ENCODE results near the gene GPR15LG. TPM values are rescaled to one million over a fixed set of nuclear protein-coding genes. Genes with fewer than 3 reads are reported as not detected.

The GPR15LG gene
- total and polyA plus RNA-seq, 2 experiments from 2014 or later, result not detected

GRCh38 chr10:84216834-84217233 is 43.2 kb downstream of the GPR15LG start:
- Histone ChIP-seq H3F3A (ENCODE audit: insufficient read depth) (no peaks in the 10 kb centered on the region), H3K9ac (no peak overlapping the region), H2AFZ (no peak overlapping the region), H3K79me2 (ENCODE audit: insufficient read depth) (no peaks in the 10 kb centered on the region), H3K4me3 (no peak overlapping the region), H3K36me3 (ENCODE audit: low read depth) (no peaks in the 10 kb centered on the region), H3K27ac (no peak overlapping the region), H3K9me3 (ENCODE audit: low read depth) (no peaks in the 10 kb centered on the region), H3K4me2 (ENCODE audit: unreplicated experiment) (no peak overlapping the region), H3K4me1 (ENCODE audit: insufficient read depth) (no peaks in the 10 kb centered on the region), H3K27me3 (replicated peaks; ENCODE audit: insufficient read depth) (no peaks in the 10 kb centered on the region), H3K9me2 (ENCODE audit: insufficient read depth) (no peaks in the 10 kb centered on the region), H4K20me1 (ENCODE audit: insufficient read depth) (no peaks in the 10 kb centered on the region)
- TF ChIP-seq EZH2 (IDR thresholded peaks at IDR 0.05; ENCODE audit: insufficient read depth, poor library complexity, severe bottlenecking) (no peak), EZH2phosphoT487 (IDR thresholded peaks at IDR 0.05; ENCODE audit: insufficient read depth, low read depth) (no peak)
- in situ Hi-C loops (cut with MboI), result no loop called here
- no peak for DNase-seq
- WGBS, 2 experiments (ENCODE audit: low coverage in 1 of 2, low lambda C conversion rate in 2 of 2, missing lambda C conversion rate in 2 of 2), result 25 to 26% methylated on average over 9 of the region's 9 CpGs

- no peak overlapping the region for H3K9ac ChIP-seq
- H4K20me1 ChIP-seq (ENCODE audit: insufficient read depth), result no peaks in the 10 kb centered on the region
- H3K36me3 ChIP-seq (ENCODE audit: low read depth), result no peaks in the 10 kb centered on the region
- H3K79me2 ChIP-seq (ENCODE audit: insufficient read depth), result no peaks in the 10 kb centered on the region
- H3K4me3 ChIP-seq, result no peak overlapping the region
- no peak overlapping the region for H2AFZ ChIP-seq
- no peak for TF ChIP-seq EZH2 (IDR thresholded peaks at IDR 0.05; ENCODE audit: insufficient read depth, poor library complexity, severe bottlenecking)
- no peak for TF ChIP-seq EZH2phosphoT487 (IDR thresholded peaks at IDR 0.05; ENCODE audit: insufficient read depth, low read depth)
- H3K27ac ChIP-seq, result no peak overlapping the region
- 45 to 46% methylated on average over 4 of the region's 4 CpGs for WGBS, 2 experiments (ENCODE audit: low coverage in 1 of 2, low lambda C conversion rate in 2 of 2, missing lambda C conversion rate in 2 of 2)
- H3K27me3 ChIP-seq (replicated peaks; ENCODE audit: insufficient read depth), result no peaks in the 10 kb centered on the region
- no peaks in the 10 kb centered on the region for H3K4me1 ChIP-seq (ENCODE audit: insufficient read depth)
- DNase-seq, result no peak
- in situ Hi-C loops (cut with MboI), result no loop called here
- no peaks in the 10 kb centered on the region for H3K9me2 ChIP-seq (ENCODE audit: insufficient read depth)
- H3K4me2 ChIP-seq (ENCODE audit: unreplicated experiment), result no peak overlapping the region
- no peaks in the 10 kb centered on the region for H3F3A ChIP-seq (ENCODE audit: insufficient read depth)
- H3K9me3 ChIP-seq (ENCODE audit: low read depth), result no peaks in the 10 kb centered on the region
Observed at GRCh38 chr10:84217746-84218145, 44.1 kb downstream of the GPR15LG start.

- Histone ChIP-seq H3K4me3 (no peak overlapping the region), H3K27ac (no peak overlapping the region), H3F3A (ENCODE audit: insufficient read depth) (no peaks in the 10 kb centered on the region), H4K20me1 (ENCODE audit: insufficient read depth) (no peaks in the 10 kb centered on the region), H2AFZ (no peak overlapping the region), H3K36me3 (ENCODE audit: low read depth) (no peaks in the 10 kb centered on the region), H3K9ac (no peak overlapping the region), H3K27me3 (replicated peaks; ENCODE audit: insufficient read depth) (no peaks in the 10 kb centered on the region), H3K9me2 (ENCODE audit: insufficient read depth) (no peaks in the 10 kb centered on the region), H3K79me2 (ENCODE audit: insufficient read depth) (no peaks in the 10 kb centered on the region), H3K4me2 (ENCODE audit: unreplicated experiment) (no peak overlapping the region), H3K9me3 (ENCODE audit: low read depth) (no peaks in the 10 kb centered on the region), H3K4me1 (ENCODE audit: insufficient read depth) (no peaks in the 10 kb centered on the region)
- in situ Hi-C loops (cut with MboI), result no loop called here
- whole genome bisulfite sequencing, 2 experiments (ENCODE audit: low coverage in 1 of 2, low lambda C conversion rate in 2 of 2, missing lambda C conversion rate in 2 of 2), result 33 to 48% methylated on average over 7 to 8 of the region's 8 CpGs
- no peak for TF ChIP-seq EZH2phosphoT487 (IDR thresholded peaks at IDR 0.05; ENCODE audit: insufficient read depth, low read depth)
- no peak for TF ChIP-seq EZH2 (IDR thresholded peaks at IDR 0.05; ENCODE audit: insufficient read depth, poor library complexity, severe bottlenecking)
- no peak for DNase-seq
Observed at GRCh38 chr10:84221916-84222315, 48.3 kb downstream of the GPR15LG start.

GRCh38 chr10:84224411-84225028 is 50.9 kb downstream of the GPR15LG start:
- no peaks in the 10 kb centered on the region for H3K36me3 ChIP-seq (ENCODE audit: low read depth)
- H3F3A ChIP-seq (ENCODE audit: insufficient read depth), result no peaks in the 10 kb centered on the region
- no peaks in the 10 kb centered on the region for H4K20me1 ChIP-seq (ENCODE audit: insufficient read depth)
- no peak for DNase-seq
- no peak for TF ChIP-seq EZH2 (IDR thresholded peaks at IDR 0.05; ENCODE audit: insufficient read depth, poor library complexity, severe bottlenecking)
- TF ChIP-seq EZH2phosphoT487 (IDR thresholded peaks at IDR 0.05; ENCODE audit: insufficient read depth, low read depth), result no peak
- in situ Hi-C loops (cut with MboI), result no loop called here
- H3K4me1 ChIP-seq (ENCODE audit: insufficient read depth), result no peaks in the 10 kb centered on the region
- H3K9me2 ChIP-seq (ENCODE audit: insufficient read depth), result no peaks in the 10 kb centered on the region
- H3K27me3 ChIP-seq (replicated peaks; ENCODE audit: insufficient read depth), result no peaks in the 10 kb centered on the region
- no peak overlapping the region for H3K4me3 ChIP-seq
- 20 to 21% methylated on average over 6 of the region's 6 CpGs for WGBS, 2 experiments (ENCODE audit: low coverage in 1 of 2, low lambda C conversion rate in 2 of 2, missing lambda C conversion rate in 2 of 2)
- H3K4me2 ChIP-seq (ENCODE audit: unreplicated experiment), result no peak overlapping the region
- no peaks in the 10 kb centered on the region for H3K9me3 ChIP-seq (ENCODE audit: low read depth)
- H2AFZ ChIP-seq, result no peak overlapping the region
- H3K27ac ChIP-seq, result no peak overlapping the region
- no peak overlapping the region for H3K9ac ChIP-seq
- H3K79me2 ChIP-seq (ENCODE audit: insufficient read depth), result no peaks in the 10 kb centered on the region
